ENCODE data around the gene ATP6V1B1.

Gene ATP6V1B1

GRCh38 chr2:70888923-70889715, 46.6 kb upstream of the ATP6V1B1 start:
- TF ChIP-seq CTCF (IDR thresholded peaks at IDR 0.05; ENCODE audit: low read depth, low read length): no peak
- TF ChIP-seq, protein P1, sequence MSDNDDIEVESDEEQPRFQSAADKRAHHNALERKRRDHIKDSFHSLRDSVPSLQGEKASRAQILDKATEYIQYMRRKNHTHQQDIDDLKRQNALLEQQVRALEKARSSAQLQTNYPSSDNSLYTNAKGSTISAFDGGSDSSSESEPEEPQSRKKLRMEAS (IDR thresholded peaks at IDR 0.05; ENCODE audit: low read depth, low read length): no peak
- TF ChIP-seq POLR2A (IDR thresholded peaks at IDR 0.05; ENCODE audit: extremely low read depth, insufficient read length): no peak
- TF ChIP-seq MYC (IDR thresholded peaks at IDR 0.05; ENCODE audit: low read depth, low read length): no peak
- no peak for DNase-seq (ENCODE audit: low read depth)
- no peak overlapping the region for H3K4me3 ChIP-seq (ENCODE audit: low read depth, low read length)

DNA sequence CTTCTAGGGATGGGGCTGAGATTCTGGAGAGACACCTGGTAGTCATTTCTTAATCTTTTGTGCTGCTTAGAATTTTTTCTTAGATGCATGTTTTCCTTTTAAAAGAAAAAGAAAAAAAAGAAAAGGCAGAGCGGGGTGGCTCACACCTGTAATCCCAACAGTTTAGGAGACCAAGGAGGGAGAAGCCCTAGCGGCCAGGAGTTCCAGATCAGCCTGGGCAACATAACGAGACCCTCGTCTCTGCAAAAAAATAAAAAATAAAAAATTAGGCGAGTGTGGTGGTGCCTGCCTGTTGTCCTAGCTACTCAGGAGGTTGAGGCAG, 46.0 kb upstream of the ATP6V1B1 start:
- no peak overlapping the region for H3K4me3 ChIP-seq (ENCODE audit: low read depth, low read length)
- DNase-seq (ENCODE audit: low read depth): no peak
- TF ChIP-seq, protein P1 (IDR thresholded peaks at IDR 0.05; ENCODE audit: low read depth, low read length): no peak
- TF ChIP-seq POLR2A (IDR thresholded peaks at IDR 0.05; ENCODE audit: extremely low read depth, insufficient read length): no peak
- no peak for TF ChIP-seq MYC (IDR thresholded peaks at IDR 0.05; ENCODE audit: low read depth, low read length)

GRCh38 chr2:70890469-70891065, 45.1 kb upstream of the ATP6V1B1 start:
- H3K4me3 ChIP-seq (ENCODE audit: low read depth, low read length): no peak overlapping the region
- TF ChIP-seq CTCF (IDR thresholded peaks at IDR 0.05; ENCODE audit: low read depth, low read length): no peak
- no peak for TF ChIP-seq POLR2A (IDR thresholded peaks at IDR 0.05; ENCODE audit: extremely low read depth, insufficient read length)
- TF ChIP-seq, protein P1 (IDR thresholded peaks at IDR 0.05; ENCODE audit: low read depth, low read length): no peak
- no peak for TF ChIP-seq MYC (IDR thresholded peaks at IDR 0.05; ENCODE audit: low read depth, low read length)
- DNase-seq (ENCODE audit: low read depth): no peak

- no peak overlapping the region for H3K4me3 ChIP-seq (ENCODE audit: low read depth, low read length)
- TF ChIP-seq CTCF (IDR thresholded peaks at IDR 0.05; ENCODE audit: low read depth, low read length) (no peak), MYC (IDR thresholded peaks at IDR 0.05; ENCODE audit: low read depth, low read length) (no peak), POLR2A (IDR thresholded peaks at IDR 0.05; ENCODE audit: extremely low read depth, insufficient read length) (no peak)
- TF ChIP-seq, protein P1 (IDR thresholded peaks at IDR 0.05; ENCODE audit: low read depth, low read length): no peak
- DNase-seq (ENCODE audit: low read depth): no peak
Observed at GRCh38 chr2:70891572-70892357, 43.9 kb upstream of the ATP6V1B1 start.

DNA sequence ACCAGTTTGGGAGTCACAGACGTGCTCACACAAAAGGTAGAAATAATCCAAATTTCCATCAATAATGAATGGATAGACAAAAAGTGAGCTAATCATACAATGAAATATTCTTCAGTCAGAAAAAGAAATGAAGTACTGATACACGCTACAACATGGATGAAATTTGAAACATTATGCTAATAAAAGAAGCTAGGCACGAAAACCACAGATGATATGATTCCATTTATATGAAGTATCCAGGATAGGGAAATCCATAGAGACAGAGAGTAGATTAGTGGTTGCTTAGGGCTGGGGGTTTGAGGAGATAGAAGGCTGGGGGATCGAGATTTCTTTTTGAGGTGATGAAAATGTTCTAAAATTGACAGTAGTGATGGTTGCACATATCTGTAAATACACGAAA, 43.0 kb upstream of the ATP6V1B1 start:
- DNase-seq (ENCODE audit: low read depth): no peak
- TF ChIP-seq POLR2A (IDR thresholded peaks at IDR 0.05; ENCODE audit: extremely low read depth, insufficient read length) (no peak), MYC (IDR thresholded peaks at IDR 0.05; ENCODE audit: low read depth, low read length) (no peak), CTCF (IDR thresholded peaks at IDR 0.05; ENCODE audit: low read depth, low read length) (no peak)
- TF ChIP-seq, protein P1 (IDR thresholded peaks at IDR 0.05; ENCODE audit: low read depth, low read length): no peak
- H3K4me3 ChIP-seq (ENCODE audit: low read depth, low read length): no peak overlapping the region

Data from NB4 (cell line).